Activated CD8-positive, alpha-beta memory T cell treated with anti-CD3 and anti-CD28 coated beads for 24 hours (primary cell): Measurements from ENCODE around the gene FOXR1.
"Not testable (repeated sequence)": the region's sequence is repeated elsewhere in the genome, so short reads cannot be mapped to it uniquely, and the experiment has no call there.

Source experiments
- DNase-seq: peaks from one replicate; pipeline ENCODE4 v3.0.0-alpha.2; 2020

Gene FOXR1

DNA sequence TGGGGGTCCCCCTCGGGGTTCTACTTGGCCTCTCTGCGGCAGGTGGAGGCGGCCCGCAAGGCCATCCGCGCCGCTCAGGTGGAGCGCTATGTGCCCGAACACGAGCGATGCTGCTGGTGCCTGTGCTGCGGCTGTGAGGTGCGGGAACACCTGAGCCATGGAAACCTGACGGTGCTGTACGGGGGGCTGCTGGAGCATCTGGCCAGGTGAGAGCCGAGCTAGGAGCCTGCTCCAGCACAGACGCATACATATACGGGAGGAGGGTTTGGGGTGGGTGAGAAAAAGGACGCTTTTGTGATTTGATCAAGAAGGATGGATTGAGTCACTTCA is 26.8 kb downstream of the FOXR1 start:
- DNase-seq: no peak

DNA sequence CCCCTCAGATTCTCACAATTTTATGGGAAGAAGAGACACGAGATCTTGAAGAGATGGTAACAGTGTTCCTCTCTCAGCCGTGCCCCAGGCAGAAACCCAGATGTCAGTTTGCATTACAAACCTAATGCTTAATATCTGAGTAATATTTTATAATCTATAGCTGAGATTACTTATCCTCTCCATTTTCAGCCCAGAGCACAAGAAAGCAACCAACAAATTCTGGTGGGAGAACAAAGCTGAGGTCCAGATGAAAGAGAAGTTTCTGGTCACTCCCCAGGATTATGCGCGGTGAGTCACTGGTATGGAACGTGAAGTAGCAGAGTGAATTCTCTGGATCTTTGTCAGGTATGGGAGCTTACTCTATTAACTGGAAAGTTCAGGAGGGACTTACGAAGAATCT is 27.3 kb downstream of the FOXR1 start:
- no peak for DNase-seq

DNA sequence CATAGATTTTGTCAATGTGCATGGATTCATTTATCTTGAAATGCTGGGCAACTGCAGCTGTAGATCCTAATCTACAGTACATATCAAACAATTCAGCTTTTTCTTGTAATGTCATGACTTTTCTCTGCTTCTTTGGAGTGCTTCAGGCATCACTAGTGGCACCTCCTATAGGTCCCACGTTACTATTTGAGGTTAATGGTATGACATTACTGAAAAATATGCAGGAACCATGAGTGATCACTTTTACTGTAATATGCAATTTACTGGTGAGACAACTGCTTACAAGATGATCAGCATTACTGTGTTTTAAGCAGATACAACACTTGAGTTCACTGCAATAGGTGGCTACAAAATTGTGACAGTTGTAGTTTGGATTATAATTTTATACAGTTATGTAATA is 29.3 kb downstream of the FOXR1 start:
- no peak for DNase-seq

DNA sequence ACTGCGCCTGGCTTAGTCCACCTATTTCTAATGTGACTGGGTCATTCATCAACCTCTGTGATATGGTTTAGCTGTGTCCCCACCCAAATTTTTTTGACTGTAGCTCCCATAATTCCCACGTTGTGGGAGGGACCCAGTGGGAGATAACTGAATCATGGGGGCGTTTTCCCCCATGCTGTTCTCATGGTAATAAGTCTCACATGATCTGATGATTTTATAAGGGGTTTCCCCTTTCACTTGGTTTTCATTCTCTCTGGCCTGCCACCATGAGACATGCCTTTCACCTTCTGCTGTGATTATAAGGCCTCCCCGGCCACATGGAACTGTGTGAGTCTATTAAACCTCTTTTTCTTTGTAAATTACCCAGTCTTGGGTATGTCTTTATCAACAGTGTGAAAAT is 35.1 kb downstream of the FOXR1 start:
- no peak for DNase-seq

DNA sequence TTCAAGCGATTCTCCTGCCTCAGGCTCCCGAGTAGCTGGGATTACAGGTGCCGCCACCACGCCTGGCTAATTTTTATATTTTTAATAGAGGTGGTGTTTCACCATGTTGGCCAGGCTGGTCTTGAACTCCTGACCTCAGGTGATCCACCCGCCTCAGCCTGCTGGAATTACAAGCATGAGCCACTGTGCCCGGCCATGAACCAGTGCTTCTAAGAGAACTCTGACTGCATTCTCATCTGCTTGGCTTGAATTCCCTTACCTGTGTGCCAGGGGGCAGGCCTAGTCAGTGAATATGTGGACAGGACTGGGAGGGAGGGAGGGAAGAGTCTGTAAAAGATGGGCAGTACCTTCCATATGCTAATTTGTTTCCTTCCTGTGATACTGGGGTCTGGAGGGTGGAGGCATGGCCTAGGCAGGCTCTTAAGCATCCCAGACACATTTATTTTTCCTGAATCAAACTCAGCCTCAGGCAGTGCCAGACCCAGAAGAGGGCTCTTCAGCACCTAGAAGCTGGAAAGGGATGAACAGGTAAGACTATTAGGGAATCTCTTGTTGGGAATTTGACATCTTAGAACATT is 40.0 kb downstream of the FOXR1 start:
- no peak for DNase-seq

DNA sequence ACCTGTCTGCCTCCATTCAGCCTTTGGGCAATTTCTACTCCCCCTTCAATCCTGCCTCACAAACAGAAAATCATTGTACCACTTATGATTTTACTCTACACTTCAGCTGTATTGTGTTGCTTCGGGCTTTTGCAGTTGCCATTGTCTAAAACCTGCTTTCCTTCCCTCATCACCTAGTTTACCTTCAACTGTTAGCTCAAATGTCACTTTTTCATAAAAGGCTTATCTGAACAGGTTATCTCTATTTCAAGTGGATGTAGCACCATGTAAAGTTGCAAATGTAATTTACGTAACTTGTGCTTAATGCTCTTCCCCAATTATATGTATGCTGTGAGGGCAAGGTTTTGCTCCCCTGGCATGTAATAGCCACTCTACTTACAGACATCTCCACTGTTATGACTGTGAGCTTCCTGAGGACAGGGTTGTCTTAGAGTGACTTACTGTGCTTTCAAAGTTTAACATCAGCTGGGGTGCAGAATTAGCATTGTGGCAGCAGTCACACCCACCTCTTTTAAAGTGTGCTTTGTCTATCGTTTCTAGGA is 41.1 kb downstream of the FOXR1 start:
- no peak for DNase-seq

DNA sequence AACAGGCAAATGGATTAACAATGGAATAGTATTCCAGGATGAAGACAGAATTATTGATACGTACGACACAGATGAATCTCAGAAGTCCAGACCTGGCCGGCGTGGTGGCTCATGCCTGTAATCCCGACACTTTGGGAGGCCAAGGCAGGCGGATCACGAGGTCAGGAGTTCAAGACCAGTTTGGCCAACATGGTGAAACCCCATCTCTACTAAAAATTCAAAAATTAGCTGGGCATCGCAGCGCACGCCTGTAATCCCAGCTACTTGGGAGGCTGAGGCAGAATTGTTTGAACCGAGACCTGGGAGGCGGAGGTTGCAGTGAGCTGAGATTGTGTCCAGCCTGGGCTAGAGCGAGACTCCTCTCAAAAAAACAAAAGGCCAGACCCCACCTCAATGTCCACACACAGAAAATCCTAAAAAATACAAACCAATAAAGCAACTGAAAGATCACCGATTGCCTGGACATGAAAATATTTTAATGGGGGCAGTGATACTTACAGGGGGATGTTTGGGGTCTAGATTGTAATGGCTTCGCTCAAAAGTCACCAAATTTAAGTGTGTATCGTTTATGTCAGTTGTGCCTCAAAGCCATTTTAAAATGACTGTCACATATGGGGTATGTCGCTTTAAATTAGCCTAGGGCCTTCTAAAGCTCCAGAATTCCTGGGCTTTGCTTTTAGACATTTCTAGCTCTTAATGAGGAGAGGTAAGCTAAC is 42.8 kb downstream of the FOXR1 start:
- DNase-seq: no peak

DNA sequence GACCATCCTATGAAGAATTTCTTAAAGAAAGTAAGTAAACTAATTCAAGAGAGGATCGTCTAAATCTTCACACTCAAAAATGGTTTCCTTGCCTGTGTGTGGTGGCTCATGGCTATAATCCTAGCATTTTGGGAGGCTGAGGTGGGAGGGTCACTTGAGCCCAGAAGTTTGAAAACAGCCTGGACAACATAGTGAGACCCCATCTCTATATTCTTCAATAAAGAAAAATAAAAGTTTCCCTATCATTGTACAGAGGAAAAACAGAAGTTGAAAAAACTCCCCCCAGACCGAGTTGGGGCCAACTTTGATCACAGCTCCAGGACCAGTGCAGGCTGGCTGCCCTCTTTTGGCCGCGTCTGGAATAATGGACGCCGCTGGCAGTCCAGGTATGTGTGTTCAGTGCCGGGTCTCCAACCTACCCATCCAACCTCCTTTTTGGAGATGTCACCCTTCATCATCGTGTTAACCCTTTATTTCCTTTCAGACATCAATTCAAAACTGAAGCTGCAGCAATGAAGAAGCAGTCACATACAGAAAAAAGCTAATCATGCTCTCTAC is 43.6 kb downstream of the FOXR1 start:
- no peak for DNase-seq

DNA sequence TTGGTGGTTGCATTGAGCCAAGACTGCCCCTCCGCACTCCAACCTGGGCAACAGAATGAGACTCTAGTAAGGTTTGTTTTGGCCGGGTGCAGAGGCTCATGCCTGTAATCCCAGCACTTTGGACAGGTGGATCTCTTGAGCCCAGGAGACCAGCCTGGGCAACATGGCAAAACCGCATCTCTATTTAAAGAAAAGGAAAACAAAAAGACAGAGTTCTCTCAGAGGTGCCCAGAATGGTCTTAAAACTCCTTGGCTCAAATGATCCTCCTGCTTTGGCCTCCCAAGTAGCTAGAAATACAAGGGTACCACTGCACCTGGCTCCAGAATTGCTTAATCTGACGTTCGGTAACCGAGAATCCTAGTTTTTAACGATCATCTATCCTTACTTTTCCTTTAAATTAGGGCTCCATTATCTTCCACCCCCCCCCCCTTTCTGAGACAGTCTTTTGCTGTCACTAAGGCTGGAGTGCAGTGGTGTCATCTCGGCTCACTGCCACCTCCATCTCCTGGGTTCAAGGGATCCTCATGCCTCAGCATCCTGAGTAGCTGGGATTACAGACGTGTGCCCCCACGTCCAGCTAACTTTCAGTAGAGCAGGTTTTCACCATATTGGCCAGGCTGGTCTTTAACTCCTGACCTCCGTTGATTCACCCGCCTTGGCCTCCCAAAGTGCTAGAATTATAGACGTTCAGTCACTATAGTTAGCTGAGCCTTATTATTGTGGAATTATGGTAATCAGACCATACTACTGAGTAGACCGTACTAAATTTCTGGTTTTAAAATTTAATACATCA is 44.9 kb downstream of the FOXR1 start:
- no peak for DNase-seq

DNA sequence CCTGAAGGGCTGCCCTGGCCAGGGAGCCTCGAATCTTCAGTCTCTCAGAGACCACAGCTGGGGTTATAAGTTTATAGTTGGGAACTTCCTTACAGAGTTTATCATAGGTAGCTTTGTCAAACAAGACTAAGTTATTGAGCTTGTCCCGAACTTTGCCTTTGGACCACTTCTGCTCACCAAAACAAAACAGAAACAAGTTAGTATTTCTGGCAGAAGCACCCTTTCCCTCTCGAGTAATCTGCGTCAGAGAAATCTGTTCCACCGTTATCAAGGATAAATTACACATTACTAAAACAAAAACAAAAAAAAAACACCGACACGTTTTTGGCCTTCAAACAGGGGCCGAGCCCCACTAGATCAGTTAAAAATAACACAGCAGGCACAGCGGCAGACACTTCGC is 45.8 kb downstream of the FOXR1 start:
- not testable (repeated sequence) for DNase-seq

DNA sequence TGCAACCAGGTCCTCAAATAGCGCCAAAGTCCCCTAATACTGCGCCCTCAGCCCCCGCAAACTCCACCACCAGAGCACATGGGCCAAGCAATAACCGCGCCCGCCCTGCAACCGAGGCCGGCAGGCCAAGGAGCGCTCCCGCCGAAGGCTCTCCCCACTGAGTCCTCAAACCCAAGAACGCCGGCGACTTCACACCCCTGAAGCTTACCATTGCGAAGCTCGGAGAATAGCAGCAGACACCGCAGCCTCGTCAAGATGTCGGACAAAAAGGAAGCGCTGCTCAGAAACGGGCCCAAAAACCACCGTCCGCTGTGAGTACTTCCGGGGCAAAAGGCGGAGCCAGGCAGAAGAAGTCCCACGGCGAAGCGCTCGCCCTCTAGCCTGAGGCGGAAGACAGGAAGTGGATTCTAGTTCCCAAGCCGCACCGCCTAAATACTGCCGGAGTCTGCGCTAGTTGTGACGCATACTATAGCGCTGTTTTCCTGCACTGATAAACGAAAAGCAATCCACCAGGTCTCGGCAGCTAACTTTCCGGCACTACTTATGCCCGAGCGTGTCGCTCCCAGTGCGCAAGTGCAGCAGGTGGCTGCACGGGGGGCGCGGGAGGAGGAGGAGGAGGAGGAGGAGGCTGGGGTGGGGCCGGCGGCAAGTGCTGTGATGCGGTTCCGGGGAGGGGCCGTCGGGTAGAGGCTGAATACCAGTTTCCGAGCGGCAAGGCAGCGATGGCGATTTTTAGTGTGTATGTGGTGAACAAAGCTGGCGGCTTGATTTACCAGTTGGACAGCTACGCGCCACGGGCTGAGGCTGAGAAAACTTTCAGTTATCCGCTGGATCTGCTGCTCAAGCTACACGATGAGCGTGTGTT is 46.7 kb downstream of the FOXR1 start, which contains the start of the genes RPS25 and TRAPPC4:
Gene RPS25, minus strand, starts transcription at position 270 of the 865 bp plus-strand sequence. Its CDS starts 59 bp downstream, at position 211.
Gene TRAPPC4, plus strand, starts transcription at position 693 of the 865 bp plus-strand sequence. Its CDS starts 30 bp downstream, at position 723.
- peak; percentile 95 for DNase-seq

DNA sequence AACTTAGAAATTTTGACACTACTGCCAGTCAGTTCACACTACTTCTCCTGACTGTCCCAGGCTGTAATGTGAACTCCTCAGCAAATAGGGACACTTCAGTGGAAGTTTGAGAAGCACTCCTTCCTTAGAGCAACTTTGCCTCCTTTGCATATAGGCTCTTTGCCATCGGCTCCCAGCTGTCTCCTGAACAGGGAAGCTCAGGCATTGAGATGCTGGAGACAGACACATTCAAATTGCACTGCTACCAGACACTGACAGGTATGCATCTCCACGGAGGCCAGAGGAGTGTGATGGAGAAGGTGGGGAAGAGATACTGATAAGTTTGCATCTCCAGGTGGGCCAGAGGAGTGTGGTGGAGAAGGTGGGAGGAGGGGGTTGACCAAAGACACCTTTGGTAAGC is 48.4 kb downstream of the FOXR1 start:
- DNase-seq: no peak

DNA sequence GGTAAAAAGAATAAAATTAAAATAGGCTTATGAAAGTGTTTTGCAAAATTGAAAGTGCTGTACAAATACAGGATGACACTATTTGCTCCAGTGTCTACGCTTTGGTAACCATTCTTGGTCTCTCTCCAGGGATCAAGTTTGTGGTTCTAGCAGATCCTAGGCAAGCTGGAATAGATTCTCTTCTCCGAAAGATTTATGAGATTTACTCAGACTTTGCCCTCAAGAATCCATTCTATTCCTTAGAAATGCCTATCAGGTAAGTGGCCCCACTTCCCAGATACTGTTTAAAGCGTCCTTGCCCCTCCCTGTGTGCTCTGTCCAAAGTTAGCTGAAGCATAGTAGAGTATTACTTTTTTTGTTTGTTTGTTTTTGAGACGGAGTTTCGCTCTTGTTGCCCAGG is 50.1 kb downstream of the FOXR1 start:
- no peak for DNase-seq

DNA sequence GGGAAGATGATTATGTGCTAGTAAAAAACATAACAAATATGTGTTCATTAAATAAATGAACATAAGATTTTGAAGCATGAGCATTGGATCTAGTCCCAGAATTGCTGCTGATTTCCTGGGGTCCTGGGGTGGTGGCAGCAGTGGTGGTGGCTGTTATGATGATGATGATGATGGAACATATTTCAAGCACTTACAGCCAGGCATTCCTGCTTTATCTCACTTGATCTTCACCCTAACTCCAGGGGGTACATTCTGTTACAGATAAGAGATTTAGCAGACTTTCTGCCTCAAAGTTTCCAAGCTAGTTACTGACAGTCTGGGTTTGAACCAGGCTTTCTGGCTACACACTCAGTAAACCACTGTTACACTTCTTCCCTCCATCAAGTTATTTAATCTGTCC is 52.2 kb downstream of the FOXR1 start:
- no peak for DNase-seq

DNA sequence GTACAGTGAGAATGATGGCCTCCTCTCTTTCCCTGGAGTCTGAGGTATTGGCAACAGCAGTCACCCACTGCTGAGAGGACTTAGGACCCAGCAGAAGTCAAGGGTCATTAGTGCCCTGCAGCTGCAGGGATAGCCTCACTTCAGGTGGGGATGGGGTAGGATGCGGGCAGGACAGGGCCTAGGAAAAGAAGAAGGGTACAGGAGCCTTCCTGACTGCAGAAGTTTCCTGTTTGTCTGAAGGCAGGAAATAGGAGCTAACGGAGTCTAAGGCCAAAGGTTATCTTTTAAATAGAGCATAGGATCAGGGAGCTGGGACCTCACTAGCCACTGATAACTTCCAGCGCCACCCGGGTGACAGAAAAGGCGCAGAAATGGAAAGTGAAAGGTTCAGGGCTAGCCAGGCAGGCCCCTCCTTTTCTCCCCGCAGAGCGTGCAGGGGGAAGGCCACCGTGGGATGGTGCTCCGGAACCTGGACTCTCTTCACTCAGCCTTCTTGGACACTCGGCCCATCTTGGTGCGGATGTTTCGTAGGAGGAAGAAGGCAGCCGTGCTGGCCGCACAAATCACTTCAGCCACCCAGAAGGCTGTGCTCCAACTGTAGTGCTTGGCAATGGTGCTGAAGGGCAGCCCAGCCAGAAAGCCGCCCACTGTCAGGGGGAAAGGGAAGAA is 53.0 kb downstream of the FOXR1 start:
- DNase-seq: no peak

DNA sequence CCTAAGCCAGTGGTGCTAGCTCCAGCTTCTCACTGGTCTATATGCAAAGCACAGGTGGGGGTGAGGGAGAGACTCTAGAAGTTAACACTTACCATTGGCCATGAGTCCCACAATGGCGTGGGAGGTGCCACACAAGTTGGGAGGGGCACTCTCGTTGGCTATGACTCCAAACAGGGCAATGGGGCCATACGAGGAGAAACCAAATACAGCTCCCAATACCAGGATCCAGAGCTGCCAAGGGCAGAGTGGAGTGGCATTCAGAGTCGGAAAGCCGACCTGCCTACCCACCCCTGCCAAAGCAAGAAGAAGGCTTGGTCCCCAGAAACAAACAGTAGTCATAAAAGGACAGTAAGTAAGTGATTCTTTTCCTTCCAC is 53.5 kb downstream of the FOXR1 start:
- peak; percentile 55 for DNase-seq

DNA sequence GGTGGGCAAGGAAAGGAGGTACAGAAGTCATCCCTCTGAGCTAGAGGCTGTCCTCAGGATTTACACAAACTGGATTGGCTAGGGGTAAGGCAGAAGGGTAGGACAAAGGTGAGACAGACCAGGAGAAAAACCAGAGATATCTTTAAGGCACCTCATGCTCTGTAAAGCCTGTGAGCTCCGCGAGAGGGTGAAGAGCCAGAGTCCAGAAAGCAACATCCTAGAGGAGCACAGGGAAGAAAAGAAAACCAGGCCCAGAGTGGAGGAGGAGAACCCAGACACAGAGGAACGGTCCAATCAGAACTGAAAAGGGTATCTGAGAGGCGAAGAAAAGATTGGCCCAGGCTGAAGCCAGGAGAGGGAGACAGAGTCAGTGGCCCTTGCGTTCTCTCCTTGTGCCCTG is 54.0 kb downstream of the FOXR1 start:
- no peak for DNase-seq

DNA sequence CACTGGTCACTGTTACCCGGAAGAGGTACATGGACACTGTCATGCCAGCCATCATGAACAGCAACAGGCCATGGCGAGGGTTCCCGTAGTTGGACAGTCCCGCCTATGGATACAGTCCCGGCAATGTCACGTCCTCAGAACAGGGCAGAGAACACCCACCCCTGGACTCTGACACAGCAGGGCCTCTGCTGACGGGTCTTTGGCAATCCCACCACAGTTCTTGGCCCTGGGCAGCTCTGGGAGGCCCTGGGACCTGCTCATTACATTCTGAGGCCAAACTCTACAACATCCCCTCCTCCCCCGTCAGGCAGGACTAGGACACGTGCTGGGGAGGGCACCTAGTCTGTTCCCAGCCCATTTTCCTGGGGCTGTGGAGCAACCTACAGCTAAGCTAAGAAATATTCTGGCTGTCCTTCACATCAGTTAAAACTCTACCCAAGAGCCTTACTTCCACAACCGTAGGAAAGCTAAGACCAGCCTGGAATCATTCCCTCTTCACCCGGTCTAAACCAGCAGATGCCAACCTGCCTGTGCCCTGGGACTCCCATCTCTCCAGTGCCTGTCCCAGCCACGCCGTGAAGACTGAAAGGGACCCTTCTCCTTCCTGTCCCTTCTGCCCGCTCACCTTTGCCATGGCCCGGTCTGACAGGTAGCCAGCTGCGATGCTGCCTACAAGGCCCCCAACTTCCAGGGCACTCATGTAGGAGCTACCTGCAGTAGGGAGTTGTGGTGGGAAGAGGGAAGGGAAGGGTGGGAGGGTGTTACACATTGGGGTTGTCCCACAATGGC is 54.6 kb downstream of the FOXR1 start:
- no peak for DNase-seq

DNA sequence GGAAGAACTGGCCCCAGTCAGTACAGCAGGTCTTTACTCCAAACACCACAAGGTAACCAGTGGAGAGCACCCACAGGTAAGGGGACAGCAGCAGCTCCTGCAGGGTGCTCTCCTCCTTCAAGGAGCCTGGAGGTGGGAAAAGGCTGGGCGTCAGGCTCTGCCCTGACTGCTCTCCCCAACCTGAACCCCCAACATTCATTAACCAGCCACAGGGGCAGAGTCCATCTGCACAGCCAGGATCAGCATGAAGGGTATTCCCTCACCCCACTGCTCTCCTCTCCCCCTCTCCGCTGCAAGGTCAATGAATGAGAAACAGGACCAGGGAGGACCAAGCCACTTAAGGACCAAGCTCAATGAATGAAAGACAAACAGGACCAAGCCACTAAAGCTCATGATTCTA is 55.4 kb downstream of the FOXR1 start:
- no peak for DNase-seq

DNA sequence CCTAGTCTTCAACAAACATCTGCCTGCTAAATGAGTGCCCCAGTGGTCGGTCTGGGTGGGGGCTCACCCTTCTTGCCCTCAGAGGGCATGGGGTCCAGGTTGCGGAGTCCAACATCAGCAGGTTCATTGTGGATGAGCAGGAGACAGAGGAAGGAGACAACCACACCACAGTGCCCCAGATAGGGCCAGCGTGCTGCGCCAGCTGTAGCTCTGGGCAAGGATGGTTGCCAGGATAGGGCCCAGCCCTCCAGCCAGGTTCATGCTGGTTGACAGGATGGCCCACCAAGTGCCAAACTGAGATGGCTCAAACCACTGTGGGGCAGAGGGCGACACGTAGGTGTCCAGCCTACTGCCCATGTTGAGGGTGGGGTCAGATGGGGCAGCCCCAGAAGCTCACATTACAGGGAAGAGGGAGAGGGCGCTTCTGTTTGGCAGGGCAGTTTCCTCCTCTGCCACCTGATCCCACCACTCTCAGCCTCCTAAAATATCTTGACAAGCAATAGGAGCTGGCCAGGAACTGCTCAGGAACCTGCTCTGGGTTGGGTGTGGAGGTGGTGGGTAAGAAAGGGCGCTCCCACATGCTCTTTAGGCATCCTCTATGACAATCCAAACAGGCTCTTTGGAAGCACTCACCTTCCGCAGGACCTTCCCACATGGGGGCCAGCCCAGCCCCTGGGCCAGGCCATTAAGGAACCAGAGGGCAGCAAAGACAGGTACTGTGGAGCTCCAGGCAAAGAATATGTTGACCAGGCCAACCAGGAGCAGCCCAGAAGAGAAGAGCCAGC is 56.2 kb downstream of the FOXR1 start:
- no peak for DNase-seq
